ENCODE results near the gene LY6G6D.

LY6G6D gene

GRCh38 chr6:31723980-31724691 is 9.0 kb downstream of the LY6G6D start:
- no peak overlapping the region for H3K27ac ChIP-seq
- H3K36me3 ChIP-seq (replicated peaks), result peaks cover 17% of the 10 kb centered on the region
- no peaks in the 10 kb centered on the region for H3K27me3 ChIP-seq (replicated peaks)
- in situ Hi-C loops (cut with HindIII; ENCODE audit: low pct_ligation_motif_present, low sequenced_read_pairs), result no loop called here
- DNase-seq, result no peak
- TF ChIP-seq, protein P1, sequence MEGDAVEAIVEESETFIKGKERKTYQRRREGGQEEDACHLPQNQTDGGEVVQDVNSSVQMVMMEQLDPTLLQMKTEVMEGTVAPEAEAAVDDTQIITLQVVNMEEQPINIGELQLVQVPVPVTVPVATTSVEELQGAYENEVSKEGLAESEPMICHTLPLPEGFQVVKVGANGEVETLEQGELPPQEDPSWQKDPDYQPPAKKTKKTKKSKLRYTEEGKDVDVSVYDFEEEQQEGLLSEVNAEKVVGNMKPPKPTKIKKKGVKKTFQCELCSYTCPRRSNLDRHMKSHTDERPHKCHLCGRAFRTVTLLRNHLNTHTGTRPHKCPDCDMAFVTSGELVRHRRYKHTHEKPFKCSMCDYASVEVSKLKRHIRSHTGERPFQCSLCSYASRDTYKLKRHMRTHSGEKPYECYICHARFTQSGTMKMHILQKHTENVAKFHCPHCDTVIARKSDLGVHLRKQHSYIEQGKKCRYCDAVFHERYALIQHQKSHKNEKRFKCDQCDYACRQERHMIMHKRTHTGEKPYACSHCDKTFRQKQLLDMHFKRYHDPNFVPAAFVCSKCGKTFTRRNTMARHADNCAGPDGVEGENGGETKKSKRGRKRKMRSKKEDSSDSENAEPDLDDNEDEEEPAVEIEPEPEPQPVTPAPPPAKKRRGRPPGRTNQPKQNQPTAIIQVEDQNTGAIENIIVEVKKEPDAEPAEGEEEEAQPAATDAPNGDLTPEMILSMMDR (IDR thresholded peaks at IDR 0.05; ENCODE audit: low read depth, low read length, missing control alignments), result no peak
- no peak overlapping the region for H3K4me3 ChIP-seq (ENCODE audit: low read depth, low read length)

DNA sequence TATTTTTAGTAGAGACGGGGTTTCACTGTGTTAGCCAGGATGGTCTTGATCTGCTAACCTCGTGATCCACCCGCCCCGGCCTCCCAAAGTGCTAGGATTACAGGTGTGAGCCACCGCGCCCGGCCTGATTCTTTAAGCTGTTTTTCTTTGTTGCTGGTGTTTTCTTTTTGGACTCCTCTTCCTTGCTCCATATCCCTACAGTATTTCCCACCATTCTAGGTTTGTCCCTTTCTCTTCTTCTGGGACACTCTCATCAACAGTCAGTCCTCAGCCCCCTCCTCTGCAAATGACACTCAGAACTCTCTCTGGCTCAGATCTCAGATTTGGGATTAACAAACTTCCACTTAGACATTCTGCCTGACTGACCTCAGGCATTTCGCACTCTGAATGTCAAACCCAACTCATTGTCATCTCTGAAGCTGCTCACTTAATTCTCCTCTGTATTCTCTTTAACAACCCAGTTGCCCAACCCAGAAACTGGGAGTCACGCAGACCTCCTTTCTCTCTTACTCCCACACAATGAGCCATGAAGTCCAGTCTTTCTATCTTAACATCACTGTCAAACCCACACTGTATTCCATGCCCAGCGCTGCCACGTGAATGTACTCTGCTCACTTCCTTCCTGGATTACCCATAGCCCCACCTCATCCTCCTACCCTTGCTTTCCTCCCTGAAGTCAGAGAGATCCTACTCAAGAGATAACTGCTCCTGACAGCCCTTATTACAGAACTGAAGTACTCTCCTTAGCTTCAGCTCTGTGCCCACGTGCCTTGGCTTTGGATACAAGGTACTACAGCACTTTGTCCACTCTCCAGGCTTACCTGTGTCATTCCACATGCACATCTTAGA is 10.6 kb downstream of the LY6G6D start:
- peaks cover 20% of the 10 kb centered on the region for H3K36me3 ChIP-seq (replicated peaks)
- TF ChIP-seq, protein P1 (IDR thresholded peaks at IDR 0.05; ENCODE audit: low read depth, low read length, missing control alignments), result no peak
- in situ Hi-C loops (cut with HindIII; ENCODE audit: low pct_ligation_motif_present, low sequenced_read_pairs), result no loop called here
- H3K4me3 ChIP-seq (ENCODE audit: low read depth, low read length), result no peak overlapping the region
- H3K27me3 ChIP-seq (replicated peaks), result no peaks in the 10 kb centered on the region
- no peak for DNase-seq
- H3K27ac ChIP-seq, result no peak overlapping the region

GRCh38 chr6:31727034-31727716 is 12.0 kb downstream of the LY6G6D start:
- Histone ChIP-seq H3K36me3 (replicated peaks) (peaks cover 33% of the 10 kb centered on the region), H3K4me3 (ENCODE audit: low read depth, low read length) (no peak overlapping the region), H3K27me3 (replicated peaks) (no peaks in the 10 kb centered on the region), H3K27ac (no peak overlapping the region)
- in situ Hi-C loops (cut with HindIII; ENCODE audit: low pct_ligation_motif_present, low sequenced_read_pairs), result no loop called here
- TF ChIP-seq, protein P1 (IDR thresholded peaks at IDR 0.05; ENCODE audit: low read depth, low read length, missing control alignments), result no peak
- no peak for DNase-seq

GRCh38 chr6:31727717-31728671 is 12.8 kb downstream of the LY6G6D start:
- DNase-seq, result no peak
- in situ Hi-C loops (cut with HindIII; ENCODE audit: low pct_ligation_motif_present, low sequenced_read_pairs), result no loop called here
- H3K36me3 ChIP-seq (replicated peaks), result peaks cover 41% of the 10 kb centered on the region
- TF ChIP-seq, protein P1 (IDR thresholded peaks at IDR 0.05; ENCODE audit: low read depth, low read length, missing control alignments), result no peak
- H3K27ac ChIP-seq, result no peak overlapping the region
- no peak overlapping the region for H3K4me3 ChIP-seq (ENCODE audit: low read depth, low read length)
- H3K27me3 ChIP-seq (replicated peaks), result no peaks in the 10 kb centered on the region

Data from brain microvascular endothelial cell (primary cell).